ENCODE results near the gene EVI2B. TPM values are rescaled to one million over a fixed set of nuclear protein-coding genes. Genes with fewer than 3 reads are reported as not detected.

Gene EVI2B
- total RNA-seq, 1 donor from 2014 or later: 130 TPM

DNA sequence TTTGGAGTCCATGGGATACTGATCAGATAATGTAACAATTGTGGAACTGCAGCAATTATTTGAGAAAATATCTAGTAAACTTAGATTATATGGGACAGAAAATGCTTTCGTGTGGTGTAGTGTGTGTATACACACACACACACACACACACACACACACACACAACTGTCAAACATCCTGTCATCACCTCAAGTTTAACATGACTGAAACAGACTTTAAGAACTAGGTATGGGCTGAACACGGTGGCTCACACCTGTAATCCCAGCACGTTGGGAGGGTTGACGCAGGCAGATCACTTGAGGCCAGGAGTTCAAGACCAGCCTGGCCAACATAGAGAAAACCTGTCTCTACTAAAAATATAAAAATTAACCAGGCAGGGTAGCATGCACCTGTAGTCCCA, 8.1 kb upstream of the EVI2B start:
- no peaks in the 10 kb centered on the region for H3K27me3 ChIP-seq (ENCODE audit: low read depth)
- intact Hi-C loops (cut with DNase I): no loop called here
- no peak overlapping the region for H3K27ac ChIP-seq
- TF ChIP-seq, protein P1, sequence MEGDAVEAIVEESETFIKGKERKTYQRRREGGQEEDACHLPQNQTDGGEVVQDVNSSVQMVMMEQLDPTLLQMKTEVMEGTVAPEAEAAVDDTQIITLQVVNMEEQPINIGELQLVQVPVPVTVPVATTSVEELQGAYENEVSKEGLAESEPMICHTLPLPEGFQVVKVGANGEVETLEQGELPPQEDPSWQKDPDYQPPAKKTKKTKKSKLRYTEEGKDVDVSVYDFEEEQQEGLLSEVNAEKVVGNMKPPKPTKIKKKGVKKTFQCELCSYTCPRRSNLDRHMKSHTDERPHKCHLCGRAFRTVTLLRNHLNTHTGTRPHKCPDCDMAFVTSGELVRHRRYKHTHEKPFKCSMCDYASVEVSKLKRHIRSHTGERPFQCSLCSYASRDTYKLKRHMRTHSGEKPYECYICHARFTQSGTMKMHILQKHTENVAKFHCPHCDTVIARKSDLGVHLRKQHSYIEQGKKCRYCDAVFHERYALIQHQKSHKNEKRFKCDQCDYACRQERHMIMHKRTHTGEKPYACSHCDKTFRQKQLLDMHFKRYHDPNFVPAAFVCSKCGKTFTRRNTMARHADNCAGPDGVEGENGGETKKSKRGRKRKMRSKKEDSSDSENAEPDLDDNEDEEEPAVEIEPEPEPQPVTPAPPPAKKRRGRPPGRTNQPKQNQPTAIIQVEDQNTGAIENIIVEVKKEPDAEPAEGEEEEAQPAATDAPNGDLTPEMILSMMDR (IDR thresholded peaks at IDR 0.05): no peak
- H3K36me3 ChIP-seq: peaks cover 12% of the 10 kb centered on the region
- H3K4me3 ChIP-seq: no peak overlapping the region
- H3K9me3 ChIP-seq: no peaks in the 10 kb centered on the region
- DNase-seq (no peak), ATAC-seq (peak in 1 of 2 donors; percentile 41)
- H3K4me1 ChIP-seq: peaks cover 11% of the 10 kb centered on the region

DNA sequence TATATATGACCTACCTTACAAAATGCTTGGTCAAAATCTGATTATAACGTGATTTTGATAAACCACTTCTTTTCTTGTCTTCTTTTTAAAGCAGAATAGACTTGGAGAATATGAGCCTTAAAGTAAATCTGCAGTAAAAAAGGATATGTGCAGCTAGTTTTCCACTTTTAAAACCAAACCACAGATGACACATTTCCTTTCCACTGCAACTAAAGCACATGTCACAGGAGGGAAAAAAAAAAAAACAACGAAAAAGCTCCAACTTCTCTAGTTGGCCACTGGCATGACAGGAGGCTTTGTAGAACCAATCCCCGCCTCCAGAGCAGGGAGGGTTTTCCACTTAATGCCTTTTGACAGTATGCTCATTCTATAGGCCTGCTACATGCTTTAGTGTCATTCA, 7.6 kb upstream of the EVI2B start, which contains the start of gene EVI2A:
TSS of gene EVI2A (minus strand) at position 142 of the 400 bp plus-strand sequence. CDS start 2,609 bp downstream, outside the sequence.
- intact Hi-C loops (cut with DNase I): no loop called here
- peak; percentile 74 to 82 for ATAC-seq
- Histone ChIP-seq H3K27me3 (ENCODE audit: low read depth) (no peaks in the 10 kb centered on the region), H3K4me1 (peaks cover 11% of the 10 kb centered on the region), H3K27ac (peak within 1 kb of the TSS; percentile 77), H3K4me3 (peak within 1 kb of the TSS; percentile 45), H3K9me3 (no peaks in the 10 kb centered on the region), H3K36me3 (peaks cover 8% of the 10 kb centered on the region)
- TF ChIP-seq, protein P1 (IDR thresholded peaks at IDR 0.05): no peak
- DNase-seq: peak; percentile 57

DNA sequence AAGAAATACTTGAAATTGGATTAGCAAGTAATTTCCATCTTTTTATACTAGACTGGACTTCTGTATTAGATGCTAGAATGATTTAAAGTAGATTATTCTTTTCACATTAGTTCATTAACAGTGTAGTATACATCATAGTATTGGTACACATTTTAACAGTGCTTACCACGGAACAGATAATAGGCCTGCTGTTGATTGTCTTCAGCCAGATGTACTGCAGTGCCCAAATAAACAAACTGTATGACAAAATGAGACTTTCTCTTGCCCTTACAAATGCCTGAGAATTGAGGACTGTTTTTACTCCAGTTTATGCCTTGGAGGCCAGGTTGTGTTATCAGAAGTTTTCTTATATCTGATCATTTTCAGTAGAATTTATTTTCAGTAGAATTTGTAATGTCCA, 6.9 kb upstream of the EVI2B start:
- TF ChIP-seq, protein P1 (IDR thresholded peaks at IDR 0.05): no peak
- no peak for ATAC-seq
- intact Hi-C loops (cut with DNase I): no loop called here
- peaks cover 11% of the 10 kb centered on the region for H3K4me1 ChIP-seq
- peak overlapping the region; percentile 77 for H3K27ac ChIP-seq
- peak overlapping the region; percentile 45 for H3K4me3 ChIP-seq
- DNase-seq: no peak
- no peaks in the 10 kb centered on the region for H3K9me3 ChIP-seq
- peaks cover under 1% of the 10 kb centered on the region for H3K36me3 ChIP-seq
- H3K27me3 ChIP-seq (ENCODE audit: low read depth): no peaks in the 10 kb centered on the region

DNA sequence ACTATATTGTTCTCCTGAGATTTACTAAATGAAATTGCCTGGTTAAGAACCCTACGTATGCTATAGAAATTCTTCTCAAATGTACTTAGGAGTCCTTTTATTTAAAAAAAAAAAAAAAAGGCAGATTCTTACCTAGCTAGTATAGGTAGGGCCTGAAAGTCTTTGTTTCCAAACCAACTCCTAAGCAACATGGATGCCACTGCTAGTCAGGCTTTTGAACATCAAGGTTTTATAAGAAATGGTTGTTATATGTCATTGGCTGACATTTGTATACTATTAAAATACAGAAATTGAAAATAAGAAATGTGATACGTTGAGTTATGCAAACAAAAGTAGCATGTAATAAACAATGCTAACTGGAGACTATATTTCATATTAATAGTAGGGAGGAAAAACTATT, 6.4 kb upstream of the EVI2B start:
- ATAC-seq (no peak), DNase-seq (no peak)
- Histone ChIP-seq H3K27ac (peak overlapping the region; percentile 77), H3K9me3 (no peaks in the 10 kb centered on the region), H3K4me3 (peak overlapping the region; percentile 45), H3K4me1 (peaks cover 11% of the 10 kb centered on the region), H3K36me3 (no peaks in the 10 kb centered on the region), H3K27me3 (ENCODE audit: low read depth) (no peaks in the 10 kb centered on the region)
- TF ChIP-seq, protein P1 (IDR thresholded peaks at IDR 0.05): no peak
- intact Hi-C loops (cut with DNase I): no loop called here

DNA sequence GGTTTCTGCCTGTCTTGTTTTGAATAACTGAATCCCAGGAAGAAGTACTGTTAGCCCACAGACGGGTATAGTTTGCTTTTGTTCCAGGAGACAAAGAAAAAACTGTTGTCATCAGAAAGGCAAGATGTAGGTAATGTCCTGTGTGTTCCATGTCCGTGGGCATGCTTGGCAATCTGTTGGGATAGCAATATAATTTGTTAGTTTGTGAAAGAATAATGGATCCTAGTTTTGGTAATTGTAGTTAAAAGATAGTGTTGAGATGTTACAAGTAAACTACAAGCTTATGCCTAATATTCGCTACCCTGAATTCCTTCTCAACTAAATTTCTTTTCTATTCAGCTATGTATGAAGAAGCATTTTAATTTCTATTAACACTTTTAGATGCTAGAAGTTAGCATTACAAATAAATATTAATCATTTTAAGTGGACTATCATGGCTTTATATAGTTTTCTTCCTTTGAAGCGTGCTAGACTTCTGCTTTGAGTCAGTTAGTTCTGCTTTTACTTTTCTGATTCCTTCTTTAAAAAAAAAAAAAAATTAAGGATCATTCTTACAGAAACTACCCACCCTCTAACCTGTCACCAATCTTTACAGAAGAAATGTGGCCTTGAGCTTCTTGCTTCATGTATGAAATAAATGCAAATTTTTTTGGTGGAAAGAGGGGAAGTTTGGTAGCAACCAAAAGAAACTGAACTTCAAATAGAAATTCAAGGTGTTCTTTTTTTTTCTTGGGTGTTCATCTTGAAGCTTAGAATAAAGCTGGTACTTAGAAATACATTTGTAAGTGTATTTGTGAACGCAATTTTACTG, 5.2 kb upstream of the EVI2B start:
- H3K27ac ChIP-seq: peak overlapping the region; percentile 77
- peak in 1 of 2 donors; percentile 62 for ATAC-seq
- H3K9me3 ChIP-seq: no peaks in the 10 kb centered on the region
- H3K4me1 ChIP-seq: peaks cover 18% of the 10 kb centered on the region
- DNase-seq: no peak
- TF ChIP-seq, protein P1 (IDR thresholded peaks at IDR 0.05): no peak
- H3K4me3 ChIP-seq: peak overlapping the region; percentile 45
- H3K36me3 ChIP-seq: no peaks in the 10 kb centered on the region
- intact Hi-C loops (cut with DNase I): no loop called here
- no peaks in the 10 kb centered on the region for H3K27me3 ChIP-seq (ENCODE audit: low read depth)
